ENCODE results near the gene CCDC88C.
"Not testable (repeated sequence)": the region's sequence is repeated elsewhere in the genome, so short reads cannot be mapped to it uniquely, and the experiment has no call there.

The CCDC88C gene

GRCh38 chr14:91257328-91258010 is 160.2 kb downstream of the CCDC88C start:
- in situ Hi-C loops (cut with HindIII; ENCODE audit: low sequenced_read_pairs), result no loop called here

- in situ Hi-C loops (cut with HindIII; ENCODE audit: low sequenced_read_pairs), result no loop called here
These were observed 161.0 kb downstream of the CCDC88C start for GRCh38 chr14:91256661-91257060.

GRCh38 chr14:91255026-91255695 is 162.5 kb downstream of the CCDC88C start:
- in situ Hi-C loops (cut with HindIII; ENCODE audit: low sequenced_read_pairs), result no loop called here

- in situ Hi-C loops (cut with HindIII; ENCODE audit: low sequenced_read_pairs), result no loop called here
These were observed 163.2 kb downstream of the CCDC88C start for GRCh38 chr14:91254461-91254860.

GRCh38 chr14:91253795-91254323 is 163.8 kb downstream of the CCDC88C start:
- in situ Hi-C loops (cut with HindIII; ENCODE audit: low sequenced_read_pairs), result no loop called here

- in situ Hi-C loops (cut with HindIII; ENCODE audit: low sequenced_read_pairs), result no loop called here
These were observed 164.5 kb downstream of the CCDC88C start for GRCh38 chr14:91252871-91253794.

GRCh38 chr14:91250912-91251311 is 166.7 kb downstream of the CCDC88C start:
- in situ Hi-C loops (cut with HindIII; ENCODE audit: low sequenced_read_pairs), result no loop called here

GRCh38 chr14:91249841-91250616 is 167.6 kb downstream of the CCDC88C start:
- in situ Hi-C loops (cut with HindIII; ENCODE audit: low sequenced_read_pairs), result no loop called here

- in situ Hi-C loops (cut with HindIII; ENCODE audit: low sequenced_read_pairs), result no loop called here
These were observed 171.4 kb downstream of the CCDC88C start for GRCh38 chr14:91246051-91246852.

- in situ Hi-C loops (cut with HindIII; ENCODE audit: low sequenced_read_pairs), result not testable (repeated sequence)
These were observed 172.0 kb downstream of the CCDC88C start for GRCh38 chr14:91245616-91246015.

GRCh38 chr14:91245029-91245428 is 172.6 kb downstream of the CCDC88C start:
- in situ Hi-C loops (cut with HindIII; ENCODE audit: low sequenced_read_pairs), result no loop called here

- in situ Hi-C loops (cut with HindIII; ENCODE audit: low sequenced_read_pairs), result no loop called here
These were observed 173.1 kb downstream of the CCDC88C start, which contains the start of gene GPR68 for GRCh38 chr14:91244501-91244901. TSS of gene GPR68 (minus strand) at chr14:91244704. CDS start at chr14:91235050, 9,654 bp downstream.

GRCh38 chr14:91243074-91243471 is 174.5 kb downstream of the CCDC88C start:
- in situ Hi-C loops (cut with HindIII; ENCODE audit: low sequenced_read_pairs), result no loop called here

- in situ Hi-C loops (cut with HindIII; ENCODE audit: low sequenced_read_pairs), result no loop called here
These were observed 175.0 kb downstream of the CCDC88C start for GRCh38 chr14:91242635-91243034.

GRCh38 chr14:91241863-91242262 is 175.8 kb downstream of the CCDC88C start:
- in situ Hi-C loops (cut with HindIII; ENCODE audit: low sequenced_read_pairs), result no loop called here

- in situ Hi-C loops (cut with HindIII; ENCODE audit: low sequenced_read_pairs), result no loop called here
These were observed 179.0 kb downstream of the CCDC88C start for GRCh38 chr14:91238661-91239060.

GRCh38 chr14:91238085-91238484 is 179.5 kb downstream of the CCDC88C start:
- in situ Hi-C loops (cut with HindIII; ENCODE audit: low sequenced_read_pairs), result no loop called here

GRCh38 chr14:91237219-91237618 is 180.4 kb downstream of the CCDC88C start:
- in situ Hi-C loops (cut with HindIII; ENCODE audit: low sequenced_read_pairs), result no loop called here

GRCh38 chr14:91235841-91236240 is 181.8 kb downstream of the CCDC88C start:
- in situ Hi-C loops (cut with HindIII; ENCODE audit: low sequenced_read_pairs), result no loop called here

- in situ Hi-C loops (cut with HindIII; ENCODE audit: low sequenced_read_pairs), result no loop called here
These were observed 182.9 kb downstream of the CCDC88C start for GRCh38 chr14:91234791-91235114.
